Astrocyte (in vitro differentiated cells and primary cell): ENCODE data around the gene SRPK1. TPM values are rescaled to one million over a fixed set of nuclear protein-coding genes. Genes with fewer than 3 reads are reported as not detected.
A peak's percentile ranks its signal among the peaks of the same experiment; 100 is the strongest.

ENCODE experiments used
- DNase-seq: peaks from one replicate; pipeline ENCODE4 v3.0.0-alpha.2; 2010; ENCODE audit warnings: low read depth
- FAIRE-seq: peaks from 2 replicates; lab custom pipeline; 2011; peaks lifted over from hg19 to GRCh38; lab: Jason Lieb, UNC
- H2AFZ ChIP-seq: 2 replicates; pipeline ENCODE4 v1.6.0; 2012; ENCODE audit warnings: low read depth, low read length, inconsistent platforms
- H3K27ac ChIP-seq: 2 replicates; pipeline ENCODE4 v1.5.1; 2011; ENCODE audit warnings: low read depth, low read length, inconsistent platforms
- H3K27me3 ChIP-seq: 2 replicates; pipeline ENCODE4 v1.6.0; 2011; ENCODE audit warnings: low read length, inconsistent platforms; ENCODE audit not compliant: insufficient read depth
- H3K36me3 ChIP-seq: 2 replicates; pipeline ENCODE4 v1.5.1; 2011; ENCODE audit warnings: low read length, inconsistent platforms; ENCODE audit not compliant: insufficient read depth
- H3K4me1 ChIP-seq: 2 replicates; pipeline ENCODE4 v1.5.1; 2011; ENCODE audit warnings: low read length, inconsistent platforms; ENCODE audit not compliant: insufficient read depth
- H3K4me2 ChIP-seq: 2 replicates; pipeline ENCODE4 v1.6.0; 2012; ENCODE audit warnings: low read length, inconsistent platforms
- H3K4me3 ChIP-seq: 2 replicates; pipeline ENCODE4 v1.5.1; 2011; ENCODE audit warnings: low read depth, mild to moderate bottlenecking, low read length, inconsistent platforms; ENCODE audit not compliant: insufficient read depth
- H3K79me2 ChIP-seq: 2 replicates; pipeline ENCODE4 v1.6.0; 2012; ENCODE audit warnings: mild to moderate bottlenecking, low read length, inconsistent platforms; ENCODE audit not compliant: insufficient read depth
- H3K9ac ChIP-seq: 2 replicates; pipeline ENCODE4 v1.6.0; 2012; ENCODE audit warnings: mild to moderate bottlenecking, low read length, inconsistent platforms
- H3K9me3 ChIP-seq: 2 replicates; pipeline ENCODE4 v1.5.1; 2012; ENCODE audit warnings: low read depth, mild to moderate bottlenecking, low read length, inconsistent platforms; ENCODE audit not compliant: insufficient read depth
- H4K20me1 ChIP-seq: 2 replicates; pipeline ENCODE4 v1.6.0; 2012; ENCODE audit warnings: low read length, inconsistent platforms; ENCODE audit not compliant: insufficient read depth
- H3K27ac Mint-ChIP-seq: one replicate; pipeline ENCODE4 v1.8.0; 2021; ENCODE audit warnings: mild to moderate bottlenecking, mixed read lengths; ENCODE audit not compliant: unreplicated experiment
- H3K27me3 Mint-ChIP-seq: one replicate; pipeline ENCODE4 v1.8.0; 2021; ENCODE audit warnings: low read depth, mixed read lengths; ENCODE audit not compliant: unreplicated experiment
- H3K36me3 Mint-ChIP-seq: one replicate; pipeline ENCODE4 v1.8.0; 2021; ENCODE audit warnings: low read depth, mixed read lengths; ENCODE audit not compliant: unreplicated experiment
- H3K4me1 Mint-ChIP-seq: one replicate; pipeline ENCODE4 v1.8.0; 2021; ENCODE audit warnings: low read depth, mixed read lengths; ENCODE audit not compliant: unreplicated experiment
- H3K4me3 Mint-ChIP-seq: one replicate; pipeline ENCODE4 v1.8.0; 2021; ENCODE audit warnings: mild to moderate bottlenecking, moderate library complexity, mixed read lengths; ENCODE audit not compliant: unreplicated experiment
- H3K9me3 Mint-ChIP-seq: one replicate; pipeline ENCODE4 v1.8.0; 2021; ENCODE audit warnings: mild to moderate bottlenecking, mixed read lengths; ENCODE audit not compliant: unreplicated experiment
- EZH2 ChIP-seq: IDR thresholded peaks from 2 replicates; pipeline ENCODE4 v1.6.1; 2012; ENCODE audit warnings: mild to moderate bottlenecking, low read length, inconsistent platforms; ENCODE audit not compliant: insufficient read depth
- total RNA-seq: library from RNA; stranded (reverse); gene quantifications from 2 replicates; pipeline ENCODE4 v1.2.1, GENCODE V29; 2021
- TF ChIP-seq, protein P1 (sequence below): IDR thresholded peaks from 2 replicates; pipeline ENCODE4 v1.5.1; 2011; ENCODE audit warnings: low read depth, mild to moderate bottlenecking, inconsistent platforms, low read length, moderate library complexity; ENCODE audit not compliant: insufficient read depth

The SRPK1 gene
- total RNA-seq, 1 donor from 2014 or later: 58.6 TPM

DNA sequence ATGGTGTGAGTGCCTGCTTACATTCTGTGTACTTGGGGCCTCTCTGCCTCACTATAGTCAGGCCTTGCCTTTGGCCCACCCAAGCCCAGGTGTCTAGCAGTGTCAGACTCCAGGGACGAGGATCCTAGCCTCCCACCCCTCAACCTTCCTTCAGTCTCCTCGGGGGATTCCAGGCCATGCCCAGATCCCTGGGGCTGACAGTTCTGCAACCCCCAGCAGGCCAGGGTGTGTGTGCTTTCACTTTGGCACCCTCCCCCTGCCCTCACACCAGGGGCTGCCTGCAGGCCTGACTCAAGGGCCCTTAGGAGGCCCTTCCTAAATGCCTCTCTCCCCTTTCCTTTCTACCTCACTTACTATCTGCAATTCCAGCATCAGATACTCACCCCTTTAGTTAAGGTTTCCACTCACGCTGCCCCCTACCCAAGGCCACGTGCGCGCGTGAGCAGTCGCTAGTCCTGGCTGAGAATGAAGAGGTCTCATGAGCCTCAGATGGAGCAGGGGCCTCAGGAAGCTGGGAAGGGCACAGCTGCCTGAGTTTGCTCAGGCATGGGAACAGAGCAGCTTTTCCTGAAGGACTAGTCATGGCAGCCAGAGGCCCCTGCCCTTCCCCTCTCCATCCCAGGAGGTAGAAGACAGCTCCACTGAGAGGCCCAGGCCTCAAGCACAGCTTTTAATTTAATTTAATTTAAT is 122.9 kb downstream of the SRPK1 start:
- Mint-ChIP-seq H3K27ac (no peak overlapping the region), H3K4me3 (no peak overlapping the region), H3K4me1 (peaks cover 3% of the 10 kb centered on the region), H3K36me3 (peaks cover 3% of the 10 kb centered on the region), H3K9me3 (no peaks in the 10 kb centered on the region), H3K27me3 (peaks cover 47% of the 10 kb centered on the region)
- Histone ChIP-seq H3K27ac (no peak overlapping the region), H4K20me1 (no peaks in the 10 kb centered on the region), H3K79me2 (no peaks in the 10 kb centered on the region), H3K9me3 (no peaks in the 10 kb centered on the region), H3K4me1 (no peaks in the 10 kb centered on the region), H3K4me3 (no peak overlapping the region), H3K4me2 (no peak overlapping the region), H3K36me3 (no peaks in the 10 kb centered on the region), H2AFZ (no peak overlapping the region), H3K9ac (no peak overlapping the region), H3K27me3 (no peaks in the 10 kb centered on the region)
- FAIRE-seq: no peak
- TF ChIP-seq, protein P1, sequence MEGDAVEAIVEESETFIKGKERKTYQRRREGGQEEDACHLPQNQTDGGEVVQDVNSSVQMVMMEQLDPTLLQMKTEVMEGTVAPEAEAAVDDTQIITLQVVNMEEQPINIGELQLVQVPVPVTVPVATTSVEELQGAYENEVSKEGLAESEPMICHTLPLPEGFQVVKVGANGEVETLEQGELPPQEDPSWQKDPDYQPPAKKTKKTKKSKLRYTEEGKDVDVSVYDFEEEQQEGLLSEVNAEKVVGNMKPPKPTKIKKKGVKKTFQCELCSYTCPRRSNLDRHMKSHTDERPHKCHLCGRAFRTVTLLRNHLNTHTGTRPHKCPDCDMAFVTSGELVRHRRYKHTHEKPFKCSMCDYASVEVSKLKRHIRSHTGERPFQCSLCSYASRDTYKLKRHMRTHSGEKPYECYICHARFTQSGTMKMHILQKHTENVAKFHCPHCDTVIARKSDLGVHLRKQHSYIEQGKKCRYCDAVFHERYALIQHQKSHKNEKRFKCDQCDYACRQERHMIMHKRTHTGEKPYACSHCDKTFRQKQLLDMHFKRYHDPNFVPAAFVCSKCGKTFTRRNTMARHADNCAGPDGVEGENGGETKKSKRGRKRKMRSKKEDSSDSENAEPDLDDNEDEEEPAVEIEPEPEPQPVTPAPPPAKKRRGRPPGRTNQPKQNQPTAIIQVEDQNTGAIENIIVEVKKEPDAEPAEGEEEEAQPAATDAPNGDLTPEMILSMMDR: no peak
- TF ChIP-seq EZH2: no peak
- no peak for DNase-seq

DNA sequence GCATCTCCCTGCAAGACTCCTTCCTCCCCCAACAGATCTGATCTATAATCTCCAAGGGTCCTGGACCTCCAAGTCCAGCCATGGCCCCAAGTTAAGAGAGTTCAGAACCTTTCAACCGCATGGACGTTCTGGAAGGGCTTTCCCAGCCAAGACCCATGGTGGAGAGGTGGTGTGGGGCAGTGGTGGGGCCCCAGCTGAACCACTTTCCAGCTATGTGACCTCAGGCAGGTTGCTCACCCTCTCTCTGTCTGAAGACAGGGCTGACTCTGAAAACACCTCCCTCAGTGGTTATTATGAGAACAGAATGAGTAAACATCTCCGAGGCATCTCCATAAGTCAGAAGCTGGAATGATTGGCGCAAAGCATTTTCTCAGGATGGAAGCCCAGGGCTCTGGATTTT is 124.7 kb downstream of the SRPK1 start:
- H3K27me3 Mint-ChIP-seq: peaks cover 47% of the 10 kb centered on the region
- no peak overlapping the region for H3K9ac ChIP-seq

GRCh38 chr6:35795453-35796071 is 125.3 kb downstream of the SRPK1 start:
- no peaks in the 10 kb centered on the region for H3K9me3 ChIP-seq
- no peaks in the 10 kb centered on the region for H3K4me1 ChIP-seq
- no peak overlapping the region for H3K4me3 ChIP-seq
- H3K9ac ChIP-seq: no peak overlapping the region
- no peak overlapping the region for H3K27ac Mint-ChIP-seq
- peaks cover 3% of the 10 kb centered on the region for H3K36me3 Mint-ChIP-seq
- no peak for TF ChIP-seq EZH2
- TF ChIP-seq, protein P1: no peak
- no peaks in the 10 kb centered on the region for H3K79me2 ChIP-seq
- H3K36me3 ChIP-seq: no peaks in the 10 kb centered on the region
- no peaks in the 10 kb centered on the region for H4K20me1 ChIP-seq
- H3K27ac ChIP-seq: no peak overlapping the region
- FAIRE-seq (no peak), DNase-seq (no peak)
- H3K27me3 ChIP-seq: peaks cover 6% of the 10 kb centered on the region
- H3K4me3 Mint-ChIP-seq: peak overlapping the region; percentile 27
- no peak overlapping the region for H2AFZ ChIP-seq
- H3K9me3 Mint-ChIP-seq: no peaks in the 10 kb centered on the region
- H3K4me2 ChIP-seq: no peak overlapping the region
- peaks cover 3% of the 10 kb centered on the region for H3K4me1 Mint-ChIP-seq
- peaks cover 46% of the 10 kb centered on the region for H3K27me3 Mint-ChIP-seq

More for the DNA sequence above, 124.7 kb downstream of the SRPK1 start:
- no peaks in the 10 kb centered on the region for H3K4me1 ChIP-seq
- H2AFZ ChIP-seq: no peak overlapping the region
- no peak overlapping the region for H3K4me3 ChIP-seq
- H3K79me2 ChIP-seq: no peaks in the 10 kb centered on the region
- DNase-seq (no peak), FAIRE-seq (no peak)
- no peak overlapping the region for H3K4me2 ChIP-seq
- no peaks in the 10 kb centered on the region for H3K9me3 Mint-ChIP-seq
- H3K36me3 Mint-ChIP-seq: peaks cover 3% of the 10 kb centered on the region
- H3K36me3 ChIP-seq: no peaks in the 10 kb centered on the region
- H3K4me1 Mint-ChIP-seq: peaks cover 3% of the 10 kb centered on the region
- H3K4me3 Mint-ChIP-seq: no peak overlapping the region
- H4K20me1 ChIP-seq: no peaks in the 10 kb centered on the region
- H3K27me3 ChIP-seq: peaks cover 6% of the 10 kb centered on the region
- no peak for TF ChIP-seq EZH2
- H3K27ac ChIP-seq: no peak overlapping the region
- H3K27ac Mint-ChIP-seq: peak overlapping the region; percentile 5
- no peaks in the 10 kb centered on the region for H3K9me3 ChIP-seq
